ENCODE results near the gene RNF167.

The RNF167 gene

GRCh38 chr17:4938069-4938491 is 2.0 kb upstream of the RNF167 start:
- TF ChIP-seq POLR2AphosphoS5 (IDR thresholded peaks at IDR 0.05; ENCODE audit: low read depth, low read length) (no peak), TAF1 (IDR thresholded peaks at IDR 0.05; ENCODE audit: borderline replicate concordance, insufficient read depth, low read length) (no peak), REST (IDR thresholded peaks at IDR 0.05; ENCODE audit: insufficient read depth in 1 of 2, low read depth in 2 of 2, low read length in 2 of 2) (no peak), SIN3A (IDR thresholded peaks at IDR 0.05; ENCODE audit: borderline replicate concordance, insufficient read depth, low read length) (no peak), FOXP2 (optimal IDR thresholded peaks at IDR 0.05; ENCODE audit: borderline replicate concordance, extremely low read depth, extremely low read length, insufficient read depth) (no peak)

GRCh38 chr17:4938688-4939545 is 1.2 kb upstream of the RNF167 start:
- TF ChIP-seq TAF1 (IDR thresholded peaks at IDR 0.05; ENCODE audit: borderline replicate concordance, insufficient read depth, low read length) (no peak), POLR2AphosphoS5 (IDR thresholded peaks at IDR 0.05; ENCODE audit: low read depth, low read length) (no peak; the same call in 1 of the 2 replicates), FOXP2 (optimal IDR thresholded peaks at IDR 0.05; ENCODE audit: borderline replicate concordance, extremely low read depth, extremely low read length, insufficient read depth) (no peak), REST (IDR thresholded peaks at IDR 0.05; ENCODE audit: insufficient read depth in 1 of 2, low read depth in 2 of 2, low read length in 2 of 2) (no peak)

GRCh38 chr17:4939546-4939795 is 597 bp upstream of the RNF167 start:
- TF ChIP-seq SIN3A (IDR thresholded peaks at IDR 0.05; ENCODE audit: borderline replicate concordance, insufficient read depth, low read length): no peak
- no peak for TF ChIP-seq REST (IDR thresholded peaks at IDR 0.05; ENCODE audit: insufficient read depth in 1 of 2, low read depth in 2 of 2, low read length in 2 of 2)
- TF ChIP-seq POLR2AphosphoS5 (IDR thresholded peaks at IDR 0.05; ENCODE audit: low read depth, low read length): no peak
- no peak for TF ChIP-seq FOXP2 (optimal IDR thresholded peaks at IDR 0.05; ENCODE audit: borderline replicate concordance, extremely low read depth, extremely low read length, insufficient read depth)
- no peak for TF ChIP-seq TAF1 (IDR thresholded peaks at IDR 0.05; ENCODE audit: borderline replicate concordance, insufficient read depth, low read length)

GRCh38 chr17:4940555-4941318 is 669 bp downstream of the RNF167 start:
- TF ChIP-seq FOXP2 (optimal IDR thresholded peaks at IDR 0.05; ENCODE audit: borderline replicate concordance, extremely low read depth, extremely low read length, insufficient read depth) (no peak), REST (IDR thresholded peaks at IDR 0.05; ENCODE audit: insufficient read depth in 1 of 2, low read depth in 2 of 2, low read length in 2 of 2) (peak in 1 of 2 experiments; percentile 24; a peak in 1 of 4 replicates), POLR2AphosphoS5 (IDR thresholded peaks at IDR 0.05; ENCODE audit: low read depth, low read length) (peak; percentile 49)

Data from PFSK-1 (cell line).